HG02610 (cell line): Measurements from ENCODE around the gene OAS3.
"Not testable (repeated sequence)": the region's sequence is repeated elsewhere in the genome, so short reads cannot be mapped to it uniquely, and the experiment has no call there.

ENCODE experiments used
- ATAC-seq: cut with Tn5 transposase; IDR thresholded peaks from one replicate; pipeline ENCODE4 v1.9.1; 2021; ENCODE audit warnings: mild to moderate bottlenecking, moderate library complexity; ENCODE audit not compliant: unreplicated experiment

Gene OAS3

GRCh38 chr12:112980491-112981158, 42.4 kb downstream of the OAS3 start:
- no peak for ATAC-seq

- no peak for ATAC-seq
Measured at GRCh38 chr12:112985642-112986290, 47.5 kb downstream of the OAS3 start.

GRCh38 chr12:112986291-112986800, 48.1 kb downstream of the OAS3 start:
- no peak for ATAC-seq

- ATAC-seq = no peak
Measured at GRCh38 chr12:112987561-112987960, 49.3 kb downstream of the OAS3 start.

- no peak for ATAC-seq
Measured at GRCh38 chr12:112988224-112988623, 50.0 kb downstream of the OAS3 start.

- ATAC-seq = not testable (repeated sequence)
Measured at GRCh38 chr12:112988823-112989385, 50.6 kb downstream of the OAS3 start.

GRCh38 chr12:112989806-112990205, 51.5 kb downstream of the OAS3 start:
- no peak for ATAC-seq

- ATAC-seq = no peak
Measured at GRCh38 chr12:112992541-112993398, 54.5 kb downstream of the OAS3 start.

- ATAC-seq = no peak
Measured at GRCh38 chr12:112995008-112995407, 56.7 kb downstream of the OAS3 start.

- no peak for ATAC-seq
Measured at GRCh38 chr12:112996501-112996900, 58.2 kb downstream of the OAS3 start.

- no peak for ATAC-seq
Measured at GRCh38 chr12:112997506-112997905, 59.2 kb downstream of the OAS3 start.

GRCh38 chr12:112998987-112999767, 60.9 kb downstream of the OAS3 start:
- ATAC-seq = peak; percentile 90

- ATAC-seq = no peak
Measured at GRCh38 chr12:113000433-113000832, 62.2 kb downstream of the OAS3 start.

GRCh38 chr12:113002155-113002554, 63.9 kb downstream of the OAS3 start:
- no peak for ATAC-seq

- no peak for ATAC-seq
Measured at GRCh38 chr12:113002676-113003075, 64.4 kb downstream of the OAS3 start.

- ATAC-seq = no peak
Measured at GRCh38 chr12:113003636-113004035, 65.4 kb downstream of the OAS3 start.

- no peak for ATAC-seq
Measured at GRCh38 chr12:113005762-113006161, 67.5 kb downstream of the OAS3 start.

- ATAC-seq = no peak
Measured at GRCh38 chr12:113006206-113006605, 67.9 kb downstream of the OAS3 start.

GRCh38 chr12:113006641-113007040, 68.4 kb downstream of the OAS3 start:
- no peak for ATAC-seq

GRCh38 chr12:113007166-113007565, 68.9 kb downstream of the OAS3 start:
- no peak for ATAC-seq
